Measurements from ENCODE around the gene KCNG2. TPM values are rescaled to one million over a fixed set of nuclear protein-coding genes. Genes with fewer than 3 reads are reported as not detected.
A peak's percentile ranks its signal among the peaks of the same experiment; 100 is the strongest.

The KCNG2 gene
- total and polyA plus RNA-seq, 9 of the 15 experiments (the other 6 are each of a cell fraction or from before 2014, with no cell fraction given) = not detected

DNA sequence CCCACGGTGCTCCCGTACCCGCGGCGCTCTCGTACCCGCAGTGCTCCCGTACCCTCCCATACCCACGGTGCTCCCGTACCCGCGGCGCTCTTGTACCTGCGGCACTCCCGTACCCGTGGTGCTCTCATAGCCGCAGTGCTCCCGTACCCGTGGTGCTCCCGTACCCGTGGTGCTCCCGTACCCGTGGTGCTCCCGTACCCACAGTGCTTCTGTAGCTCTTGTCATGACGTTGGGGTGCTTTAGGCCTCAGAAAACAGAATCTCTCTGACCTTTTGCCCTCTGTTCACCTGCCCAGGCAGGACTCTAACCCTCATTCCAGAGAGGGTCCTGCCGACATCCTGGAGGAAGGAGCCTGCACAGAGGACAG is 118.4 kb downstream of the KCNG2 start:
- FAIRE-seq = no peak
- BruUV-seq (replicated peaks) = no TSS peak
- Histone ChIP-seq H3K9me1 (ENCODE audit: control insufficient read depth, insufficient read depth, low read length) (no peaks in the 10 kb centered on the region), H3K4me2 (ENCODE audit: insufficient read depth, low read length) (no peak overlapping the region), H2AFZ (ENCODE audit: low read depth, low read length) (no peak overlapping the region), H3K9ac (ENCODE audit: insufficient read depth in 1 of 2, low read depth in 2 of 2, low read length in 2 of 2) (no peak overlapping the region), H3K27ac (ENCODE audit: extremely low read depth, low read depth, low read length) (no peak overlapping the region), H3K36me3 (ENCODE audit: control insufficient read depth, insufficient read depth, low read length) (no peaks in the 10 kb centered on the region), H3K9me3 (replicated peaks; ENCODE audit: control insufficient read depth, insufficient read depth, low read depth, low read length) (0 out of 2 replicates have a peak, but pooled peaks cover 1% of the 10 kb centered on the region), H3K4me3 (no peak overlapping the region), H3K27me3 (ENCODE audit: control insufficient read depth in 2 of 2, insufficient read depth in 2 of 2, low read length in 2 of 2) (no peaks in the 10 kb centered on the region), H4K20me1 (replicated peaks; ENCODE audit: control insufficient read depth, insufficient read depth, low read length) (no peaks in the 10 kb centered on the region), H3K79me2 (ENCODE audit: control insufficient read depth, insufficient read depth, low read length) (no peaks in the 10 kb centered on the region), H3K4me1 (replicated peaks in 1 of 2; ENCODE audit: control insufficient read depth in 2 of 2, insufficient read depth in 2 of 2, low read length in 2 of 2) (no peaks in the 10 kb centered on the region; a peak in 1 of 5 replicates)
- whole genome bisulfite sequencing (ENCODE audit: insufficient coverage, low coverage, missing lambda C conversion rate) = 94% methylated on average over 2 of the region's 26 CpGs
- intact Hi-C loops (cut with micrococcal nuclease) = no loop called here
- ATAC-seq = no peak
- in situ Hi-C loops (cut with MboI) = no loop called here
- ChIA-PET POLR2A (no interaction called here), CTCF (ENCODE audit: low intra/inter-chr PET ratio) (no interaction called here)
- DNase-seq (ENCODE audit: extremely low read depth in 1 of 4, low spot score in 3 of 4) = no peak
- TF ChIP-seq, protein P1, sequence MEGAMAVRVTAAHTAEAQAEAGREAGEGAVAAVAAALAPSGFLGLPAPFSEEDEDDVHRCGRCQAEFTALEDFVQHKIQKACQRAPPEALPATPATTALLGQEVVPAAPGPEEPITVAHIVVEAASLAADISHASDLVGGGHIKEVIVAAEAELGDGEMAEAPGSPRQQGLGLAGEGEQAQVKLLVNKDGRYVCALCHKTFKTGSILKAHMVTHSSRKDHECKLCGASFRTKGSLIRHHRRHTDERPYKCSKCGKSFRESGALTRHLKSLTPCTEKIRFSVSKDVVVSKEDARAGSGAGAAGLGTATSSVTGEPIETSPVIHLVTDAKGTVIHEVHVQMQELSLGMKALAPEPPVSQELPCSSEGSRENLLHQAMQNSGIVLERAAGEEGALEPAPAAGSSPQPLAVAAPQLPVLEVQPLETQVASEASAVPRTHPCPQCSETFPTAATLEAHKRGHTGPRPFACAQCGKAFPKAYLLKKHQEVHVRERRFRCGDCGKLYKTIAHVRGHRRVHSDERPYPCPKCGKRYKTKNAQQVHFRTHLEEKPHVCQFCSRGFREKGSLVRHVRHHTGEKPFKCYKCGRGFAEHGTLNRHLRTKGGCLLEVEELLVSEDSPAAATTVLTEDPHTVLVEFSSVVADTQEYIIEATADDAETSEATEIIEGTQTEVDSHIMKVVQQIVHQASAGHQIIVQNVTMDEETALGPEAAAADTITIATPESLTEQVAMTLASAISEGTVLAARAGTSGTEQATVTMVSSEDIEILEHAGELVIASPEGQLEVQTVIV (CRISPR knock-in tag; IDR thresholded peaks at IDR 0.05; ENCODE audit: borderline replicate concordance) = no peak
- TF ChIP-seq SRSF9 (IDR thresholded peaks at IDR 0.05; ENCODE audit: borderline replicate concordance, low read depth, low read length) (no peak), ARID4B (CRISPR knock-in tag; IDR thresholded peaks at IDR 0.05) (no peak), ZNF263 (CRISPR knock-in tag; IDR thresholded peaks at IDR 0.05; ENCODE audit: borderline replicate concordance) (peak; percentile 78)

All from K562 (cell line).